ENCODE results near the gene AQP6.

- TF ChIP-seq GATA2 (IDR thresholded peaks at IDR 0.05; ENCODE audit: low read depth, low read length) (no peak), GATA3 (IDR thresholded peaks at IDR 0.05; ENCODE audit: low read depth, low read length) (no peak)
Measured at GRCh38 chr12:49957570-49957967, 15.2 kb upstream of the AQP6 start.

Measured in SH-SY5Y (cell line).